Ishikawa (cell line): ENCODE measurements around the gene STH.

ENCODE experiments used
- NFIC ChIP-seq: IDR thresholded peaks from 2 replicates; pipeline ENCODE4 v1.6.1; 2012
- TF ChIP-seq, protein P1 (sequence below): IDR thresholded peaks from 2 replicates; pipeline ENCODE4 v1.6.1; 2012; ENCODE audit warnings: low read depth, mild to moderate bottlenecking

DNA sequence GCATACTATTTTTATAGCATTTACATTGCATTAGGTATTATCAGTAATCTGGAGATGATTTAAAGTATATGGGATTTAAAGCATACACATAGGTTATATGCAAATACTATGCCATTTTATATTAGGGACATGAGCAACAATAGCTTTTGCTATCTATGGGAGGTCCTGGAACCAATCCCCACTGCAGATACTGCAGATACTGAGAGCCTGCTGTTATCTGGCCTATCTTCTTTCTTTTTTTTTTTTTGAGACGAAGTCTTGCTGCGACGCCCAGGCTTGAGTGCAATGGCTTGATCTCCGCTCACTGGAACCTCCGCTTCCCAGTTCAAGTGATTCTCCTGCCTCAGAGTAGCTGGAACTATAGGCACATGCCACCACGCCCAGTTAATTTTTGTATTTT lies 37.4 kb downstream of the STH start:
- no peak for TF ChIP-seq NFIC
- TF ChIP-seq, protein P1, sequence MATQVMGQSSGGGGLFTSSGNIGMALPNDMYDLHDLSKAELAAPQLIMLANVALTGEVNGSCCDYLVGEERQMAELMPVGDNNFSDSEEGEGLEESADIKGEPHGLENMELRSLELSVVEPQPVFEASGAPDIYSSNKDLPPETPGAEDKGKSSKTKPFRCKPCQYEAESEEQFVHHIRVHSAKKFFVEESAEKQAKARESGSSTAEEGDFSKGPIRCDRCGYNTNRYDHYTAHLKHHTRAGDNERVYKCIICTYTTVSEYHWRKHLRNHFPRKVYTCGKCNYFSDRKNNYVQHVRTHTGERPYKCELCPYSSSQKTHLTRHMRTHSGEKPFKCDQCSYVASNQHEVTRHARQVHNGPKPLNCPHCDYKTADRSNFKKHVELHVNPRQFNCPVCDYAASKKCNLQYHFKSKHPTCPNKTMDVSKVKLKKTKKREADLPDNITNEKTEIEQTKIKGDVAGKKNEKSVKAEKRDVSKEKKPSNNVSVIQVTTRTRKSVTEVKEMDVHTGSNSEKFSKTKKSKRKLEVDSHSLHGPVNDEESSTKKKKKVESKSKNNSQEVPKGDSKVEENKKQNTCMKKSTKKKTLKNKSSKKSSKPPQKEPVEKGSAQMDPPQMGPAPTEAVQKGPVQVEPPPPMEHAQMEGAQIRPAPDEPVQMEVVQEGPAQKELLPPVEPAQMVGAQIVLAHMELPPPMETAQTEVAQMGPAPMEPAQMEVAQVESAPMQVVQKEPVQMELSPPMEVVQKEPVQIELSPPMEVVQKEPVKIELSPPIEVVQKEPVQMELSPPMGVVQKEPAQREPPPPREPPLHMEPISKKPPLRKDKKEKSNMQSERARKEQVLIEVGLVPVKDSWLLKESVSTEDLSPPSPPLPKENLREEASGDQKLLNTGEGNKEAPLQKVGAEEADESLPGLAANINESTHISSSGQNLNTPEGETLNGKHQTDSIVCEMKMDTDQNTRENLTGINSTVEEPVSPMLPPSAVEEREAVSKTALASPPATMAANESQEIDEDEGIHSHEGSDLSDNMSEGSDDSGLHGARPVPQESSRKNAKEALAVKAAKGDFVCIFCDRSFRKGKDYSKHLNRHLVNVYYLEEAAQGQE, result no peak
